GM23338 (cell line): Measurements from ENCODE around the gene PSMB8. TPM values are rescaled to one million over a fixed set of nuclear protein-coding genes. Genes with fewer than 3 reads are reported as not detected.

Experiments used
- ATAC-seq: fragments of 200-7000 bp; cut with Tn5 transposase; 3 replicates; pipeline ENCODE4 v1.9.1; 2020
- DNase-seq: peaks from one replicate; pipeline ENCODE4 v3.0.0-alpha.2; 2015; ENCODE audit warnings: low spot score
- H2AFZ ChIP-seq: fragments of 200-600 bp; sonication (generic); 2 replicates; pipeline ENCODE4 v1.8.0; 2016; ENCODE audit warnings: antibody characterized with exemption, mild to moderate bottlenecking, moderate library complexity
- H3F3A ChIP-seq: fragments of 200-600 bp; sonication (generic); replicated peaks from 2 replicates; pipeline ENCODE4 v1.8.0; 2017; ENCODE audit warnings: antibody characterized with exemption, mixed run types, low read depth
- H3K27ac ChIP-seq: fragments of 200-600 bp; sonication (generic); 2 replicates; pipeline ENCODE4 v1.6.1; 2016; ENCODE audit warnings: low read depth
- H3K27me3 ChIP-seq: fragments of 200-600 bp; sonication (generic); 2 replicates; pipeline ENCODE4 v1.8.0; 2016; ENCODE audit warnings: mild to moderate bottlenecking, mixed run types, moderate library complexity; ENCODE audit not compliant: insufficient read depth
- H3K36me3 ChIP-seq: fragments of 200-600 bp; sonication (generic); 2 replicates; pipeline ENCODE4 v1.8.0; 2016; ENCODE audit warnings: mild to moderate bottlenecking; ENCODE audit not compliant: insufficient read depth
- H3K4me1 ChIP-seq: fragments of 200-600 bp; sonication (generic); 2 replicates; pipeline ENCODE4 v1.8.0; 2016; ENCODE audit warnings: mild to moderate bottlenecking, moderate library complexity; ENCODE audit not compliant: insufficient read depth
- H3K4me2 ChIP-seq: fragments of 200-600 bp; sonication (generic); 2 replicates; pipeline ENCODE4 v1.7.1; 2017; ENCODE audit warnings: mixed run types
- H3K4me3 ChIP-seq: fragments of 200-600 bp; sonication (generic); 2 replicates; pipeline ENCODE4 v1.6.1; 2016; ENCODE audit warnings: mixed run types
- H3K79me2 ChIP-seq: fragments of 200-600 bp; sonication (generic); replicated peaks from 2 replicates; pipeline ENCODE4 v1.8.0; 2017; ENCODE audit warnings: mild to moderate bottlenecking; ENCODE audit not compliant: insufficient read depth
- H3K9me2 ChIP-seq: fragments of 200-600 bp; sonication (generic); 2 replicates; pipeline ENCODE4 v1.8.0; 2017; ENCODE audit not compliant: insufficient read depth
- H4K20me1 ChIP-seq: fragments of 200-600 bp; sonication (generic); replicated peaks from 2 replicates; pipeline ENCODE4 v1.8.0; 2017; ENCODE audit warnings: mild to moderate bottlenecking; ENCODE audit not compliant: insufficient read depth
- H3K27ac Mint-ChIP-seq: 2 replicates; pipeline ENCODE4 v1.8.0; 2020; ENCODE audit warnings: inconsistent platforms, mild to moderate bottlenecking, moderate library complexity, mixed read lengths
- H3K27me3 Mint-ChIP-seq: 3 replicates; pipeline ENCODE4 v1.8.0; 2022; ENCODE audit warnings: low read depth, mild to moderate bottlenecking, moderate library complexity, mixed read lengths, inconsistent platforms; ENCODE audit not compliant: insufficient read depth, poor library complexity
- H3K36me3 Mint-ChIP-seq: 3 replicates; pipeline ENCODE4 v1.8.0; 2021; ENCODE audit warnings: low read depth, mild to moderate bottlenecking, inconsistent platforms, moderate library complexity, mixed read lengths
- H3K4me1 Mint-ChIP-seq: 3 replicates; pipeline ENCODE4 v1.8.0; 2020; ENCODE audit warnings: mild to moderate bottlenecking, inconsistent platforms, mixed read lengths
- H3K4me3 Mint-ChIP-seq: 3 replicates; pipeline ENCODE4 v1.8.0; 2021; ENCODE audit warnings: moderate library complexity, mild to moderate bottlenecking, inconsistent platforms, mixed read lengths
- H3K9me3 Mint-ChIP-seq: 3 replicates; pipeline ENCODE4 v1.8.0; 2020; ENCODE audit warnings: moderate library complexity, mild to moderate bottlenecking, inconsistent platforms, mixed read lengths
- EZH2phosphoT487 ChIP-seq: fragments of 200-600 bp; sonication (generic); IDR thresholded peaks from one replicate; pipeline ENCODE4 v1.8.1; 2018; ENCODE audit warnings: antibody characterized with exemption; ENCODE audit not compliant: unreplicated experiment
- POLR2AphosphoS5 ChIP-seq: IDR thresholded peaks from 2 replicates; pipeline ENCODE4 v1.6.1; 2016; ENCODE audit warnings: antibody characterized with exemption, low read depth
- STAT1 ChIP-seq: IDR thresholded peaks from one replicate; pipeline ENCODE4 v1.6.1; 2016; ENCODE audit warnings: antibody characterized with exemption; ENCODE audit not compliant: unreplicated experiment
- ZNF114 ChIP-seq: fragments of 250-450 bp; sonication (Bioruptor Pico); IDR thresholded peaks from 2 replicates; pipeline ENCODE4 v1.5.0; 2020; ENCODE audit warnings: mild to moderate bottlenecking, moderate library complexity
- ZNF331 ChIP-seq: fragments of 250-450 bp; sonication (Bioruptor Pico); IDR thresholded peaks from 2 replicates; pipeline ENCODE4 v1.5.0; 2020; ENCODE audit warnings: low read depth, mild to moderate bottlenecking, moderate library complexity
- polyA plus RNA-seq: library from polyadenylated mRNA; unstranded; fragments of >200 nt; fragmentation: Nextera tagmentation; extraction: Ambion mirVana; gene quantifications from 2 replicates; pipeline ENCODE4 v1.2.1, GENCODE V29; 2016
- total RNA-seq: library from RNA; depleted of rRNA; stranded (reverse); fragments of >200 nt; shearing (Covaris generic); gene quantifications from 2 replicates; pipeline ENCODE4 v1.2.3, GENCODE V29; 2014
- TF ChIP-seq, protein P1 (sequence below): IDR thresholded peaks from one replicate; pipeline ENCODE4 v1.6.1; 2018; ENCODE audit warnings: antibody characterized with exemption; ENCODE audit not compliant: unreplicated experiment

Gene PSMB8
- total and polyA plus RNA-seq, 2 experiments from 2014 or later = 16.5 to 27.6 TPM

GRCh38 chr6:32844839-32845383 lies 1.1 kb upstream of the PSMB8 start:
- no peaks in the 10 kb centered on the region for H3F3A ChIP-seq
- H4K20me1 ChIP-seq = no peaks in the 10 kb centered on the region
- no peaks in the 10 kb centered on the region for H3K9me2 ChIP-seq
- no peak overlapping the region for H2AFZ ChIP-seq
- H3K4me1 ChIP-seq = peaks cover 7% of the 10 kb centered on the region
- peak overlapping the region; percentile 98; the same call in 1 of the 2 replicates for H3K4me3 ChIP-seq
- DNase-seq = no peak
- H3K4me2 ChIP-seq = peak overlapping the region; percentile 56
- Mint-ChIP-seq H3K9me3 (no peaks in the 10 kb centered on the region), H3K4me3 (peak overlapping the region; percentile 92), H3K36me3 (peaks cover 27% of the 10 kb centered on the region; the same call in 2 of the 3 replicates), H3K27me3 (peaks cover 15% of the 10 kb centered on the region), H3K4me1 (peaks cover 13% of the 10 kb centered on the region), H3K27ac (peak overlapping the region; percentile 87)
- H3K79me2 ChIP-seq = no peaks in the 10 kb centered on the region
- TF ChIP-seq STAT1 = no peak
- TF ChIP-seq POLR2AphosphoS5 = peak; percentile 77
- TF ChIP-seq ZNF331 (CRISPR knock-in tag) = no peak
- no peak overlapping the region for H3K27ac ChIP-seq
- H3K27me3 ChIP-seq = peaks cover 15% of the 10 kb centered on the region
- H3K36me3 ChIP-seq = peaks cover 6% of the 10 kb centered on the region; the same call in 1 of the 2 replicates
- ATAC-seq = no peak

DNA sequence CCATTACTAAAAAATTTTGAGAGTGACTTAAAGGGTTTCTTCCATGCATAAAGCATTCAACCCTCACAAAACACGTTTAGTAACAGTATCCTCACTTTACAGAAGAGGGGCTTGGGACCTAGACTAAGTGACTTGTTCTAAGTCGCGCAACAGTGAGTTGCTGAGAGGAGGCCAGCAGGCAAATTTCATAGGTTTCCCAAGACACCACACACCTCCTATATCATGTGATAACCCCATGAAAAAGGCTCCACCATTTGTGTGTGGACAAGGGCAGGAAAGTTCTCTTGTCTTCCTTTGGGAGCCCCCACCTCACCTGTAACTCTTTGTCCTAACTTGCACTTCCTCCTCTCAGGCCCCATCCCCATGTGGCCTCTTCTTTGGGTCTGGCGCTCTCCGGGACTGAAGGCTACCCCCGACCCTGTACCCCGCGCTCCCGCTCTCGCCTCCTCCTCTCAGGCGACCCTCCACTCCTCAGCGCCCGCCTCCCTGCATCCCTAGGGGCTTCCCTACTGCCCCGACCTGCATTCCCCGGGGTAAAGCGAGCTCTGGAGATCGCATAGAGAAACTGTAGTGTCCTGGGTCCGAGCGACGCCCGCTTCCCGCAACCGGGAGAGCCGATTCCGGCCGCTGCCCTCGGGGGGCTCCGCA lies 392 bp downstream of the PSMB8 start:
- Histone ChIP-seq H3K27ac (no peak overlapping the region), H3K79me2 (no peaks in the 10 kb centered on the region), H3K4me1 (peaks cover 7% of the 10 kb centered on the region), H3K9me2 (no peaks in the 10 kb centered on the region), H3K4me2 (peak overlapping the region; percentile 99), H3K27me3 (peaks cover 15% of the 10 kb centered on the region), H3K36me3 (peaks cover 6% of the 10 kb centered on the region; the same call in 1 of the 2 replicates), H3K4me3 (peak overlapping the region; percentile 98), H3F3A (no peaks in the 10 kb centered on the region), H4K20me1 (no peaks in the 10 kb centered on the region), H2AFZ (peak overlapping the region; percentile 99)
- H3K4me1 Mint-ChIP-seq = peaks cover 13% of the 10 kb centered on the region
- DNase-seq (no peak), ATAC-seq (peak; percentile 38)
- peaks cover 15% of the 10 kb centered on the region for H3K27me3 Mint-ChIP-seq
- no peak overlapping the region; the same call in 1 of the 2 replicates for H3K27ac Mint-ChIP-seq
- TF ChIP-seq ZNF114 (CRISPR knock-in tag) = no peak
- TF ChIP-seq ZNF331 (CRISPR knock-in tag) = no peak
- TF ChIP-seq, protein P1, sequence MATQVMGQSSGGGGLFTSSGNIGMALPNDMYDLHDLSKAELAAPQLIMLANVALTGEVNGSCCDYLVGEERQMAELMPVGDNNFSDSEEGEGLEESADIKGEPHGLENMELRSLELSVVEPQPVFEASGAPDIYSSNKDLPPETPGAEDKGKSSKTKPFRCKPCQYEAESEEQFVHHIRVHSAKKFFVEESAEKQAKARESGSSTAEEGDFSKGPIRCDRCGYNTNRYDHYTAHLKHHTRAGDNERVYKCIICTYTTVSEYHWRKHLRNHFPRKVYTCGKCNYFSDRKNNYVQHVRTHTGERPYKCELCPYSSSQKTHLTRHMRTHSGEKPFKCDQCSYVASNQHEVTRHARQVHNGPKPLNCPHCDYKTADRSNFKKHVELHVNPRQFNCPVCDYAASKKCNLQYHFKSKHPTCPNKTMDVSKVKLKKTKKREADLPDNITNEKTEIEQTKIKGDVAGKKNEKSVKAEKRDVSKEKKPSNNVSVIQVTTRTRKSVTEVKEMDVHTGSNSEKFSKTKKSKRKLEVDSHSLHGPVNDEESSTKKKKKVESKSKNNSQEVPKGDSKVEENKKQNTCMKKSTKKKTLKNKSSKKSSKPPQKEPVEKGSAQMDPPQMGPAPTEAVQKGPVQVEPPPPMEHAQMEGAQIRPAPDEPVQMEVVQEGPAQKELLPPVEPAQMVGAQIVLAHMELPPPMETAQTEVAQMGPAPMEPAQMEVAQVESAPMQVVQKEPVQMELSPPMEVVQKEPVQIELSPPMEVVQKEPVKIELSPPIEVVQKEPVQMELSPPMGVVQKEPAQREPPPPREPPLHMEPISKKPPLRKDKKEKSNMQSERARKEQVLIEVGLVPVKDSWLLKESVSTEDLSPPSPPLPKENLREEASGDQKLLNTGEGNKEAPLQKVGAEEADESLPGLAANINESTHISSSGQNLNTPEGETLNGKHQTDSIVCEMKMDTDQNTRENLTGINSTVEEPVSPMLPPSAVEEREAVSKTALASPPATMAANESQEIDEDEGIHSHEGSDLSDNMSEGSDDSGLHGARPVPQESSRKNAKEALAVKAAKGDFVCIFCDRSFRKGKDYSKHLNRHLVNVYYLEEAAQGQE = no peak
- no peak for TF ChIP-seq EZH2phosphoT487
- H3K9me3 Mint-ChIP-seq = no peaks in the 10 kb centered on the region
- H3K36me3 Mint-ChIP-seq = peaks cover 23% of the 10 kb centered on the region; the same call in 2 of the 3 replicates
- peak overlapping the region; percentile 92 for H3K4me3 Mint-ChIP-seq
